Hepatocyte (in vitro differentiated cells): Measurements from ENCODE around the gene STK40. TPM values are rescaled to one million over a fixed set of nuclear protein-coding genes. Genes with fewer than 3 reads are reported as not detected.
A peak's percentile ranks its signal among the peaks of the same experiment; 100 is the strongest.

ENCODE experiments used
- DNase-seq: peaks from one replicate; pipeline ENCODE4 v3.0.0-alpha.2; 2016; ENCODE audit warnings: low spot score
- H2AFZ ChIP-seq: fragments of 200-600 bp; sonication (generic); 2 replicates; pipeline ENCODE4 v1.6.0; 2016; ENCODE audit warnings: antibody characterized with exemption, mild to moderate bottlenecking
- H3K27ac ChIP-seq: fragments of 200-600 bp; sonication (generic); 2 replicates; pipeline ENCODE4 v1.5.1; 2016; ENCODE audit warnings: mild to moderate bottlenecking
- H3K27me3 ChIP-seq: fragments of 200-600 bp; sonication (generic); 2 replicates; pipeline ENCODE4 v1.6.1; 2016
- H3K36me3 ChIP-seq: fragments of 200-600 bp; sonication (generic); replicated peaks from 2 replicates; pipeline ENCODE4 v1.5.1; 2016; ENCODE audit warnings: low read depth; ENCODE audit not compliant: insufficient read depth
- H3K4me1 ChIP-seq: fragments of 200-600 bp; sonication (generic); 2 replicates; pipeline ENCODE4 v1.5.1; 2016; ENCODE audit warnings: mild to moderate bottlenecking, moderate library complexity; ENCODE audit not compliant: insufficient read depth
- H3K4me2 ChIP-seq: fragments of 200-600 bp; sonication (generic); 2 replicates; pipeline ENCODE4 v1.6.0; 2016
- H3K4me3 ChIP-seq: fragments of 200-600 bp; sonication (generic); 2 replicates; pipeline ENCODE4 v1.5.1; 2016; ENCODE audit warnings: mild to moderate bottlenecking
- H3K79me2 ChIP-seq: fragments of 200-600 bp; sonication (generic); 2 replicates; pipeline ENCODE4 v1.6.0; 2017; ENCODE audit warnings: mild to moderate bottlenecking
- H3K9me2 ChIP-seq: fragments of 200-600 bp; sonication (generic); replicated peaks from 2 replicates; pipeline ENCODE4 v1.6.0; 2017; ENCODE audit warnings: mild to moderate bottlenecking; ENCODE audit not compliant: insufficient read depth
- H3K9me3 ChIP-seq: fragments of 200-600 bp; sonication (generic); 2 replicates; pipeline ENCODE4 v1.5.1; 2016; ENCODE audit warnings: low read depth, mild to moderate bottlenecking
- H4K20me1 ChIP-seq: fragments of 200-600 bp; sonication (generic); 2 replicates; pipeline ENCODE4 v1.6.0; 2016; ENCODE audit warnings: mild to moderate bottlenecking; ENCODE audit not compliant: insufficient read depth, poor library complexity, severe bottlenecking
- CTCF ChIP-seq: fragments of 200-600 bp; sonication (generic); IDR thresholded peaks from 2 replicates; pipeline ENCODE4 v1.5.1; 2016; ENCODE audit warnings: antibody characterized with exemption, mild to moderate bottlenecking; ENCODE audit not compliant: poor library complexity
- EZH2 ChIP-seq: fragments of 200-600 bp; sonication (generic); IDR thresholded peaks from 2 replicates; pipeline ENCODE4 v1.6.1; 2016; ENCODE audit warnings: antibody characterized with exemption, mild to moderate bottlenecking, borderline replicate concordance
- EZH2phosphoT487 ChIP-seq: fragments of 200-600 bp; sonication (generic); IDR thresholded peaks from one replicate; pipeline ENCODE4 v1.6.1; 2018; ENCODE audit warnings: antibody characterized with exemption, mild to moderate bottlenecking, low read depth, moderate library complexity; ENCODE audit not compliant: unreplicated experiment, severe bottlenecking
- WGBS: methylation state at CpG from one replicate; pipeline ENCODE4 v1.1.6; 2016; ENCODE audit warnings: low lambda C conversion rate; ENCODE audit errors: missing lambda C conversion rate; 5-methylcytosine and 5-hydroxymethylcytosine counted together
- polyA plus RNA-seq: library from polyadenylated mRNA; unstranded; fragments of >200 nt; fragmentation: Nextera tagmentation; extraction: Ambion mirVana; gene quantifications from 2 replicates; pipeline ENCODE4 v1.2.1, GENCODE V29; 2016
- total RNA-seq: library from RNA; depleted of rRNA; stranded (reverse); fragments of >200 nt; gene quantifications from 2 replicates; pipeline ENCODE4 v1.2.3, GENCODE V29; 2014

The STK40 gene
- total and polyA plus RNA-seq, 2 experiments from 2014 or later: 30.7 to 56.3 TPM

GRCh38 chr1:36397378-36398230 is 11.9 kb upstream of the STK40 start, which contains the start of gene LSM10:
Gene LSM10, minus strand, starts transcription at chr1:36397908. Its CDS starts 3,779 bp downstream, at chr1:36394129.
- H2AFZ ChIP-seq: peak within 1 kb of the TSS; percentile 75
- H3K27ac ChIP-seq: peak within 1 kb of the TSS; percentile 94
- no peaks in the 10 kb centered on the region for H3K27me3 ChIP-seq
- peak within 1 kb of the TSS; percentile 81 for H3K4me3 ChIP-seq
- H3K4me1 ChIP-seq: peaks cover 17% of the 10 kb centered on the region
- no peak for TF ChIP-seq EZH2
- no peak for TF ChIP-seq EZH2phosphoT487
- TF ChIP-seq CTCF: no peak
- no peaks in the 10 kb centered on the region for H3K9me2 ChIP-seq
- H3K36me3 ChIP-seq: no peaks in the 10 kb centered on the region
- no peaks in the 10 kb centered on the region for H4K20me1 ChIP-seq
- H3K79me2 ChIP-seq: peaks cover 39% of the 10 kb centered on the region
- peak; percentile 96 for DNase-seq
- under 1% methylated on average over 60 of the region's 60 CpGs for WGBS
- peak within 1 kb of the TSS; percentile 95 for H3K4me2 ChIP-seq
- no peaks in the 10 kb centered on the region for H3K9me3 ChIP-seq

GRCh38 chr1:36397083-36397377 is 11.3 kb upstream of the STK40 start:
- H3K27me3 ChIP-seq: no peaks in the 10 kb centered on the region
- H3K9me3 ChIP-seq: no peaks in the 10 kb centered on the region
- DNase-seq: no peak
- H3K4me2 ChIP-seq: peak overlapping the region; percentile 95
- peak overlapping the region; percentile 75 for H2AFZ ChIP-seq
- peak overlapping the region; percentile 94 for H3K27ac ChIP-seq
- 3% methylated on average over 5 of the region's 5 CpGs for WGBS
- TF ChIP-seq EZH2: no peak
- TF ChIP-seq CTCF: no peak
- TF ChIP-seq EZH2phosphoT487: no peak
- H3K36me3 ChIP-seq: no peaks in the 10 kb centered on the region
- peak overlapping the region; percentile 81 for H3K4me3 ChIP-seq
- no peaks in the 10 kb centered on the region for H3K9me2 ChIP-seq
- peaks cover 16% of the 10 kb centered on the region for H3K4me1 ChIP-seq
- H4K20me1 ChIP-seq: no peaks in the 10 kb centered on the region
- peaks cover 34% of the 10 kb centered on the region for H3K79me2 ChIP-seq

- peak overlapping the region; percentile 94 for H3K27ac ChIP-seq
- H3K4me1 ChIP-seq: peaks cover 12% of the 10 kb centered on the region
- H3K4me2 ChIP-seq: peak overlapping the region; percentile 95
- no peaks in the 10 kb centered on the region for H3K36me3 ChIP-seq
- H3K79me2 ChIP-seq: peaks cover 31% of the 10 kb centered on the region
- 91% methylated on average over 6 of the region's 6 CpGs for WGBS
- no peaks in the 10 kb centered on the region for H3K9me3 ChIP-seq
- no peak overlapping the region for H3K4me3 ChIP-seq
- no peak overlapping the region for H2AFZ ChIP-seq
- TF ChIP-seq CTCF (no peak), EZH2phosphoT487 (no peak), EZH2 (no peak)
- H3K9me2 ChIP-seq: no peaks in the 10 kb centered on the region
- H4K20me1 ChIP-seq: no peaks in the 10 kb centered on the region
- H3K27me3 ChIP-seq: no peaks in the 10 kb centered on the region
- no peak for DNase-seq
Measured at GRCh38 chr1:36396359-36396758, 10.6 kb upstream of the STK40 start.
